Measurements from ENCODE around the gene SEMA4C.

Gene SEMA4C

DNA sequence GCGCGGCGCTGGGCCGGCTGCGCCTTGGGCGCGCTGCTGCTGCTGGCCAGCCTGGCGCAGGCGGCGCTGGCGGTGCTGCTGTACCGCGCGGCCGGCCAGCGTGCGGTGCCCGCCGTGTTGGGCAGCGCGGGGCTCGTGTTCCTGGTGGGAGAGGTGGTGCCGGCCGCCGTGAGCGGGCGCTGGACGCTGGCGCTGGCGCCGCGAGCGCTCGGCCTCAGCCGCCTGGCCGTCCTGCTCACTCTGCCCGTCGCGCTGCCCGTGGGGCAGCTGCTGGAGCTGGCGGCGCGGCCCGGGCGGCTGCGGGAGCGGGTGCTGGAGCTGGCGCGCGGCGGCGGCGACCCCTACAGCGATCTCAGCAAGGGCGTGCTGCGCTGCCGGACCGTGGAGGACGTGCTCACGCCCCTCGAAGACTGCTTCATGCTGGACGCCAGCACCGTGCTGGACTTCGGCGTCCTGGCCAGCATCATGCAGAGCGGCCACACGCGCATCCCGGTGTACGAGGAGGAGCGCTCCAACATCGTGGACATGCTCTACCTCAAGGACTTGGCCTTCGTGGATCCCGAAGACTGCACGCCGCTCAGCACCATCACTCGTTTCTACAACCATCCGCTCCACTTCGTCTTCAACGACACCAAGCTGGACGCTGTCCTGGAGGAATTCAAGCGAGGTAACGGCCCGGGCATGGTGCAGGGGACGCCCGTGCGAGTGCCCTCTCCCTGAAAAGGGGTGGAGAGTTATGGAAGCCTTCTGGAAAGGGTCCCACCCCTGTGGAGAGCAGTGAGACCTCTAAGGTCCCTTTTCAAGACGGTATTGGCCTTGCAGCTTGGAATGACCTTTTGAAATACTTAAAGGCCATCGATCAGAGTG lies 52.8 kb downstream of the SEMA4C start:
- no peak for DNase-seq

DNA sequence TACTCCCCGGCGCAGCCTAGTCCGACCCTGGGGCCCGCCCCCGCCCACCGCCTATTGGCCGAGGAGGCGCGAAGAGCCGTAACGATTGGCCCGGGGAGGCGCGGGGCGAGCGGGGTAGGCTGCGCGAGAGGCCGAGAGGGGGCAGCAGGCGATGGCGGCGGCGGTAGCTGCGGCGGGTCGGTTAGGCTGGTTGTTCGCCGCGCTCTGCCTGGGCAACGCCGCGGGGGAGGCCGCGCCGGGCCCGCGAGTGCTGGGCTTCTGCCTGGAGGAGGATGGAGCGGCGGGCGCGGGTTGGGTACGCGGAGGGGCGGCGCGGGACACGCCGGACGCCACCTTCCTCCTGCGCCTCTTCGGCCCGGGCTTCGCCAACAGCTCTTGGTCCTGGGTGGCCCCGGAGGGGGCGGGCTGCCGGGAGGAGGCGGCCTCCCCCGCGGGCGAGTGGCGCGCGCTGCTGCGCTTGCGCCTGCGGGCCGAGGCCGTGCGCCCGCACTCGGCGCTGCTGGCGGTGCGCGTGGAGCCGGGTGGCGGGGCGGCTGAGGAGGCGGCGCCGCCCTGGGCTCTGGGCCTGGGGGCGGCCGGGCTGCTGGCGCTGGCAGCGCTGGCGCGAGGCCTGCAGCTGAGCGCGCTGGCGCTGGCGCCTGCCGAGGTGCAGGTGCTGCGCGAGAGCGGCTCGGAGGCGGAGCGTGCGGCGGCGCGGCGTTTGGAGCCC lies 53.6 kb downstream of the SEMA4C start, which contains the start of gene CNNM3:
Gene CNNM3, plus strand, starts transcription at position 142 of the 709 bp plus-strand sequence. Its CDS starts 10 bp downstream, at position 152.
- DNase-seq, result peak; percentile 97

DNA sequence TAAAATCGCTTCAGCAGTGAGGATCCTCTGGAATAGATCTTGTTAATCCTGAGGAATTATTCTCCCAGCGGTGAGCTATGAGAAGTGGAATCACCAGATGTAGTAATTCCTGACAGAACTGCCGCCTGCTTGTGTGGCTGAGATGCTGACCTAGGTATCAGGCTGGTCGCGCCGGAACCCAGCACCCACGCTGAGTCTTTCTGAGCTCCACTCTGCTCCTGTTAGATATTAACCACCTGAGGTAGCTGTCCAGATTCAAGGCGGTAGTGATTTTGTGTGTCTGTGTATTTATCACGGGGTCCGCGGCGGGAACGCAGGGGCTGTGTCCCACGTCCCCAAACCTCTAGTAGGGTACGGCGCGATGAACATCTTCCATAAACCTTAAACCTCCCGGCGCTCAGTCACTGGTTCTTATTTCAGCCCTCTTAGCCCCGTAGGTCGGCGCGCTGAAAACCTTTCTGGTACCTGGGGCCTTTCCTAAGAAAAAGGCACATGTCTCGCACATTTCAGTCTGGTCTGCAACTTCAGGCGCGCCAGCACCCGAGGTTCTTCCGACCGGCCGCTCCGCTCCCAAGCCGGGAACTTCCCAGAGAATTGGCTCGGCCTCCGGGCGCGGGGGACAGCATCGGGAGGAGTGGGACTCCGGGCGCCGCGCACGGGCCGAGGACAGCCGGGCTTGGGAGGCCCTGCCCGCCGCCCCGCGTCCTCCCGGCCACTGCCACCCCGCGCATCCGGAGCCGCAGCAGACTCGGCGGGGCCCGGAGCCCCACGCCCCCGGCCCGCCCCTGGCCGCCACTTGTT lies 54.4 kb downstream of the SEMA4C start:
- no peak for DNase-seq

DNA sequence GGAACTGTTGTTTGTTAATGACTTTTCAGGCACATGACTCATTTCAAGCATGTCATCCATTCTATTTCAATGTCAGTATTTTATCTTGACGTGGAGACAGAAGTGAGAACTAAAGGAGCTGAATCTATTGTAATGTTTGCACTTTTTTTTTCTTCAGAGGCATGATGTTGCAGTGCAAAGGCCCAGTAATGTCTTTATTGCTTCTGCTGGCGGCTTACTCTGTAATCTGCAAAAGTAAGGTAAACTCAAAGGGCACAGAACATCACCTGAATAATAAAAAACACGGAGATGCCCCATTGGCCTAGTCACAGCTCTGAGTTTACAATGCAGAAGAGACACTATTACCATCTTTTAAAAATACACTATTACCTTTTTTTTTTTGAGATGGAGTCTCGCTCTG lies 56.2 kb downstream of the SEMA4C start:
- no peak for DNase-seq

DNA sequence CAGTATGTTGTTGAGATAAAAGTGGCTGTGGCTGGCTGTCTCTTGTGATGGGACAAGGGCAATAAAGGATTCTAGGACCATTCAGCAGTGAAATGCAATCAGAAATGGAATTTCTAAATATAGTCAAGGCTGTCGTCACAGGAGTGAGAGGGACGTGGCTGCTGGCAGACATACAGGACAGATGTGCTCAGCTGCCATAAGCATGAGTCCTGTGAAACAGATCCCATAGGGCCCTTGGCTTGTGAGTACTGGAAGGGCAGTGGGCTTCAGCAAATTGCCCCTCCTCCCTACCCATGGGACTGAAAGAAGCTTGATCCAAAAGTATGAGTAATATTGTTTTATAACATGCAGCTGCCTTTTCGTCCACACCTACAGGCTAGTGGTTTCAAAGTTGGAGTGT lies 58.0 kb downstream of the SEMA4C start:
- DNase-seq, result peak; percentile 79

DNA sequence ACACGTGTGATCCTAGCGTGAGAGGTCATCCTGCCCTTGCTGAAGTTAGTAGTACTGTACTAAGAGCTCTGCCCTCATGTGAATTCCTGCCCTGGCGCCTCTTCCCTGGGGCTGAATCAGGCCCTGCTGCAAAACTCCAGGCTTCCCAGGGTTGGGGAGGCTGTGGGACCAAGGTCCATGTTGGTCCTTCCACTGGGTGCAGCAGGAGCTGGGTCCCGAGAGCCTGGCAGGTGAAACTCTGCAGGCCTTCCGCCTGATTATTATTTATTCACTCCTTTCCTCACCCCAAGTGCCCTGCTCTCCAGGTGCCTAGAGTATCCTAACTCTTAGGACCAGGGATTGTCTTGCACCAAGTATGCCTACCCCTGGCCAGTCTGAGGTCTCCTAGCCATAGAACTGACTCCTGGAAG lies 59.1 kb downstream of the SEMA4C start:
- no peak for DNase-seq

DNA sequence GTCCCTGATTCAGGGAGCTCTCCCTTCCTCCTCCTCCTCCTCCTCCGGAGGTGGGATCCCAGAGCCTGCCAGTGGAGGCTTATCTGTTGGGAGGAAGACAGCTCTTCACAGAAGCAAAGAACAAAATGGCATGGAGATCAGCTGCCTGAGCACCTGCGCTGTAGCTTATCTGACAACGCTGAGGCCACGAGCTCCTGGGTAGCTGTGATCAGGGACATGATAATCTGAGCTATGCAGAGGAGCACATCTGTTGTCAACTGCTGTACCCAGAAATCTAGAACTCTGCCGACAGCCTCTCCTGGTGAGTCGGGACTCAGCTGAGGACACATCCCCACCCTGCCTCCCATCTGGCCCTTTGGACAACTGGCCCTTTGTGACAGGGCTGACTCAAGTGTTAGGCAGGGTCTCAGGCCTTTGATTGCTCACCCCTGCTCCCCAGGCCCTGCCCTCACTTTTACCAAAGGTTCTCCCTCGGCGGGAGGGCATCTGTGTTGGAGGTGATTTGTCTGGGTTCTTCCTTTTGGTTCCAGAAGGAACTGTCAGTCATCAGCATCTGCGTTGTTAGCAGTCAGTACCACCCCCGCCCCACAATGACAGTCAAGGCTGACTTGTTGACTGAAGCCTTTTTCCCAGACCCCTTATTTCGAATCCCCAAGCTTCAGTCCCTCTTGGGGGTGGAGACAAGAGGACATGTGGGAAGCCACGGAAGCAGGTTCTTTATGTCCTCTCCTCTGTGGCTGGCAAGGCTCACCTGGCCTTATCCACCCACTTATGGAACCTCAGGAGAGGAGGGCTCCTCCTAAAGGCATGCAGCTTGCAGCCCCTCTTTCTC lies 59.7 kb downstream of the SEMA4C start:
- no peak for DNase-seq
